HG02759 (cell line): ENCODE measurements around the gene GSPT1.

ENCODE experiments used
- ATAC-seq: cut with Tn5 transposase; IDR thresholded peaks from one replicate; pipeline ENCODE4 v1.9.1; 2021; ENCODE audit warnings: mild to moderate bottlenecking, moderate library complexity; ENCODE audit not compliant: unreplicated experiment

Gene GSPT1

GRCh38 chr16:11913425-11914079, 2.2 kb downstream of the GSPT1 start:
- no peak for ATAC-seq

GRCh38 chr16:11909653-11910545, 5.9 kb downstream of the GSPT1 start:
- ATAC-seq: no peak

DNA sequence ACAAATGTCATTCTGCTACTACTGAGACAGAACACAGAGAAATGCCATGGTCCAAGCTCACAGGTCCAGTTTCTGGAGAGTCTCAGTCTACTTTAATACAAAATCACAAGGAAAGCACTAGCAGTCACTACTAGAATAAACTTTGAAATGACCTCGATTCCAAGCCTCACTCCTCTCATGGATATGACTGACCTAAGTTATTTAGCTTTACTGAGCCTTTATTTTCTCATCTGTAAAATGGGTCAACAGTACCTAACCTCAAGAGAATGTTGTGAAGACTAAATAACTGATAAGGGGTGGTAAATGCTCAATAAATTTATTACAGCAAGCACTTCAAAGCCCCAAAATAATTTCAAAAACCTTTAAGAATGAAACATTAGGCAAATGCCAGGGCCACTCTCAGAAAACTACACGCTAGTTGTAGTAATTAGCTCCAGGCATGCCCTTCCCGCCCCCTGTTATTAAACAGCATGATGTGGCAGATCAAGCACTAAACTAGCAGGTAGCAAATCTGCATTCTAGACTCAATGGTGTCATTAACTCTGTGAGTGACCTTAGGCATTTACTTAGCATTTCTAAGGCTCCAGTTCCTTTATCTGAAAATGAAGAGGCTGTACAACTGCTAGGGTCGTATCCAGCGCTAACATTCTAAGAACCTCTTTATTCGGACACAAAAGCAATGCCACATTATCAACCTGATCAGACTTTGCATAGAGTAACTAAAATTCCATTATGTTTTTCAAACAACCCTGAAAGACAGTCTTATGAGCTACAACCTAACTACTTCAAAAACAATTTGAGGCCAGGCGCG, 8.4 kb downstream of the GSPT1 start:
- ATAC-seq: no peak

GRCh38 chr16:11903906-11904305, 11.8 kb downstream of the GSPT1 start:
- ATAC-seq: no peak

DNA sequence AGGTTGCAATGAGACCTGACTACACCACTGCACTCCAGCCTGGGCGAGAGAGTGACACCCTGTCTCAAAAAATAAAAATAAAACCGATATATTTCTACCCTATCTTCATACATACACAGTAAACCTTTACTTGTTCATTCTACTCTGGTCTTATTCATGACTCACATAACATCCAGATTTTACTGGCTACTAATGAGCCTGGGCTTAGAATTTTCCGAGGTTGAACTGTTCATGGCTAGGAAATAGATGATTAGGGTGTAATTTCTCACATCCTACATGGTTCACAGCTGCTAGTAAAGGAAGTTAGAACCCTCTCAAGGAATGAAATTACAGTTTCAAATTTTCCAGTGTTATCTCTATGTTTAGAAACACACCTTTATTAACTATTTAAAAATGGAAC, 14.7 kb downstream of the GSPT1 start:
- no peak for ATAC-seq

DNA sequence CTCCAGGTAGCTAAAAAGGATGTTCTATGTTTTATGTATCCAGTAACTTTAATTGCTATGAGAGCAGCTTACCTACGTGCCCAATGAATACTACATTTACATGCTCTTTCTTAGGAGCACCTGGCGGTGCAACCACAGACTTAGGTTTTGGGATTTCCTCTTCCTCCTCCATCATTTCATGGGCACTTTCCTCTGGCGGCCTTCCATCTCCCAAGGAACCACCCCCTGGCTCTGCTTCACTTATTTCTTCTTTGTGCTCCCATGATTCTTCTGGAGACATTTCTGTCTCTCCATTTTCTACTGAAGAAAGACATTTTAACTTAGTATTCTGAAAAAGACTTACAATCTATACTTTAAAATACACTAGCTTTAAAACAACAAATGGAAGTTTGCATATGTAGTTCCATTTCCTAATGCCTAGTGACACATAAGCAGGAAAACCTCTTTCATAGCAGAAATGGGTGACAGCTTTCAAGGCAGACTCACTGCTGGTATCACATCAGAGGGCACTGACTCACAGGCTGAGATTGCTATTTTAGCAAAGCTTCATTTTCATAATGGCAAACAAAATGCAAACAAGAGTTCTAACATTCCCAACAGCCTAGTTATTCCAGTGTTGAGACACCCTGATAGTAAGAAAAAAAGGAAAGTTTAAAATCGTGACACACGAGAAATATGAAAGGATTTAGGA, 19.1 kb downstream of the GSPT1 start:
- ATAC-seq: no peak

- no peak for ATAC-seq
Observed at GRCh38 chr16:11893571-11893970, 22.2 kb downstream of the GSPT1 start.

- no peak for ATAC-seq
Observed at GRCh38 chr16:11892761-11893160, 23.0 kb downstream of the GSPT1 start.

GRCh38 chr16:11890231-11890965, 25.4 kb downstream of the GSPT1 start:
- ATAC-seq: no peak

- ATAC-seq: no peak
Observed at GRCh38 chr16:11886881-11887280, 28.9 kb downstream of the GSPT1 start.

GRCh38 chr16:11884035-11884434, 31.7 kb downstream of the GSPT1 start:
- no peak for ATAC-seq

DNA sequence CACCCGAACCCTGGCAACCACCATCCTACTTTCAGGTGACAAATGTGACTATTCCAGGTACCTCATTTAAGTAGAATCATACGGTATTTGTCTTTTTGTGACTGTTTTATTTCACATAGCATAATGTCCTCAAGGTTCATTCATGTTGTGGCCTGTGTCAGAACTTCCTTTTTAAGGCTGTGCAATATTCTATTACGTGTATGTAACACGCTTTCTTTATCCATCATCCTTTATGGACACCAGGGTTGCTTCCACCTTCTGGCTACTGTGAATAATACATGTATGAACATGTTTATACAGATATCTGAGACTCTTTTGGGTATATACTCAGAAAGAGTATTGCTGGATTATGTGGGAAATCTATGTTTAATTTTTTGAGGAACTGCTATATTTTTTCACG, 35.7 kb downstream of the GSPT1 start:
- no peak for ATAC-seq

- no peak for ATAC-seq
Observed at GRCh38 chr16:11877374-11877773, 38.4 kb downstream of the GSPT1 start.

- ATAC-seq: no peak
Observed at GRCh38 chr16:11876306-11876705, 39.5 kb downstream of the GSPT1 start.

DNA sequence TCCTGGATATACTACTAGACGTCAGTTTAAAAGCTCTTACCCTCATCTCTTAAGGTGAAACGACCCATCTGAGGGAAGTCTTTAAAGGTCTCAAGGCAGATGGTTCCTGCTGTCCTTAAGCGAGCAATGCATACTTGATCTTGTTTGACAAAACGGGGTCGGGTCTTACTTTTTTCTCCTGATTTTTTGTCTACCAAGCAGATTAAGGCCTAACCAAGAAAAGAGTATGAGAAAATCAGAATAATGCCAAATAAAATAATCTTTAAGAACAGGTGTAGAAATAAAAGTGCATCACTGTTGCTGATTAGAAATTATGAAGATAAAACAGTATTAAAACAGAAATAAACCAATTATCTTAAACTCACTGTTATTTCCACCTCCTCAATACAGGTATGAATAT, 40.0 kb downstream of the GSPT1 start:
- ATAC-seq: no peak

GRCh38 chr16:11871193-11871592, 44.6 kb downstream of the GSPT1 start:
- ATAC-seq: no peak

GRCh38 chr16:11870399-11870798, 45.4 kb downstream of the GSPT1 start:
- no peak for ATAC-seq

DNA sequence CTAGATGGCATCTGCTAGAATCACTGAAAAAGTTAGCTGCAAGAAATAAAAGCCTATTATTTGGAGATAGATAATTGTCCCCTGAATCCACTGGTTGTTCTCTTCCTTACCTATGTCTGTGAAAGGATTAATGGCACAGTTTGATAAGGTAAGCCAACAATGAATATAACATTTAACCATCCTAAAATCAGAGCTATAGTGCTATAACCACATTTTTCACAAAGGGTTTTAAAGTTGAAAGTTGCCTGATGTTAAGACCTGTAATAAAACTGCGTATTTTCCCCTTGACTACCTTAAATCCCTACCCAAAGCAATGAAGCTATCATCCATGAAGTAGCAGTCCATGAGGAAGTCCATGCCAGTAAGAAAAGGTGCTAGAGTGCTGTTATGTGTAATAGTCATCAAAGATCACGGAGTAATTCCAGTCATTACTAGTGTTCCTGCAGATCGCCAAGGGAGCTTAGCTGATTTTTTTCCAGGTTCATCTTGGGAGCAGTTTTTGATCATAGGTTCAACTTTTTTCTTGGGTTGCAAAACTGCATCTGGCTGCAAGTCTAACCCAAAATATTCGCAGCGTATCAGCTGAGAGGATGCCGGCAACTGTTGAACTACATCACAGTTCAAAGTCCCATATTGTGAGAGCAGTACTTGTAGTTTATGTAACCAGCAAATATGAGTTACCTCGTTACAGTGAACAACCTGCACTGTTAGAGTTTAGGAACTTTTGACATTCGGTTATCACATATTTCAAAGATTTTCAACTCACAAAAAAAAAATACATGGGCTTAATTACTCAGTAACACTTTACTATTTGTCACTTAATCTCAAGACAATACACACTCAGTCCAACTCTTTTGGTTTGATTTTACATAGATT, 46.2 kb downstream of the GSPT1 start:
- no peak for ATAC-seq

GRCh38 chr16:11868412-11868980, 47.3 kb downstream of the GSPT1 start:
- ATAC-seq: no peak
